Measurements from ENCODE around the gene TMEM30B. TPM values are rescaled to one million over a fixed set of nuclear protein-coding genes. Genes with fewer than 3 reads are reported as not detected.

The TMEM30B gene
- total and polyA plus RNA-seq, 2 of the 4 experiments (the other 2 are of a cell fraction): 0.03 TPM; not detected in 1

GRCh38 chr14:61247935-61248334, 33.2 kb downstream of the TMEM30B start:
- TF ChIP-seq RAD21 (IDR thresholded peaks at IDR 0.05; ENCODE audit: low read length) (no peak), FOS (IDR thresholded peaks at IDR 0.05; ENCODE audit: low read depth, low read length) (no peak), USF2 (IDR thresholded peaks at IDR 0.05; ENCODE audit: low read depth, low read length) (no peak), SMC3 (IDR thresholded peaks at IDR 0.05; ENCODE audit: low read depth, low read length) (no peak), POLR2A (IDR thresholded peaks at IDR 0.05; ENCODE audit: low read depth, low read length) (no peak), MAZ (IDR thresholded peaks at IDR 0.05; ENCODE audit: borderline replicate concordance, low read depth, low read length) (no peak), RCOR1 (IDR thresholded peaks at IDR 0.05; ENCODE audit: insufficient replicate concordance, low read length) (no peak), BHLHE40 (IDR thresholded peaks at IDR 0.05; ENCODE audit: low read depth, low read length) (no peak), ELK1 (IDR thresholded peaks at IDR 0.05; ENCODE audit: borderline replicate concordance, low read depth, low read length) (no peak), MXI1 (IDR thresholded peaks at IDR 0.05; ENCODE audit: borderline replicate concordance, low read depth, low read length) (no peak), CEBPB (IDR thresholded peaks at IDR 0.05; ENCODE audit: low read depth, low read length) (no peak), CHD1 (IDR thresholded peaks at IDR 0.05; ENCODE audit: low read depth, low read length) (no peak), MAFK (IDR thresholded peaks at IDR 0.05; ENCODE audit: low read depth, low read length) (no peak), NFE2L2 (IDR thresholded peaks at IDR 0.05; ENCODE audit: low read depth, low read length) (no peak)
- Histone ChIP-seq H3K36me3 (ENCODE audit: control insufficient read depth, insufficient read depth, low read length) (no peaks in the 10 kb centered on the region), H3K9me3 (ENCODE audit: control insufficient read depth, insufficient read depth, low read length) (no peaks in the 10 kb centered on the region), H3K4me3 (ENCODE audit: insufficient read depth, low read depth, low read length) (no peak overlapping the region), H2AK5ac (ENCODE audit: low read depth, low read length) (peak overlapping the region; percentile 83; the same call in 1 of the 2 replicates), H4K20me1 (ENCODE audit: insufficient read depth, low read length) (no peaks in the 10 kb centered on the region), H2BK20ac (ENCODE audit: low read depth, low read length) (peak overlapping the region; percentile 99), H2BK5ac (ENCODE audit: low read depth, low read length, poor library complexity, severe bottlenecking) (peak overlapping the region; percentile 90), H3K27me3 (ENCODE audit: control insufficient read depth, insufficient read depth, low read length) (no peaks in the 10 kb centered on the region), H4K5ac (ENCODE audit: low read depth, low read length) (peak overlapping the region; percentile 33; the same call in 1 of the 2 replicates), H4K91ac (ENCODE audit: insufficient read depth, low read depth, low read length) (peak overlapping the region; percentile 95), H3K9me1 (ENCODE audit: insufficient read depth, low read length) (peaks cover 17% of the 10 kb centered on the region), H3K14ac (replicated peaks; ENCODE audit: low read depth, low read length) (peak overlapping the region; percentile 96; the same call in 1 of the 2 replicates), H3K9ac (ENCODE audit: low read depth, low read length) (peak overlapping the region; percentile 18; the same call in 1 of the 2 replicates), H4K8ac (ENCODE audit: low read depth in 2 of 2, low read length in 2 of 2) (peak overlapping the region; percentile 27 to 99; a peak in 3 of 4 replicates), H3K56ac (ENCODE audit: extremely low read depth, insufficient read depth, low read length) (peak overlapping the region; percentile 77), H3K23ac (ENCODE audit: low read depth, low read length) (peak overlapping the region; percentile 98), H3K27ac (ENCODE audit: insufficient read depth, low read length) (0 out of 2 replicates have a peak overlapping the region, but pooled peaks have one; percentile 45), H2AFZ (replicated peaks; ENCODE audit: low read length, poor library complexity) (no peak overlapping the region), H3K4me1 (ENCODE audit: control insufficient read depth, insufficient read depth, low read length) (peaks cover 8% of the 10 kb centered on the region), H2BK120ac (ENCODE audit: low read depth, low read length) (peak overlapping the region; percentile 99), H2BK15ac (ENCODE audit: low read depth, low read length) (peak overlapping the region; percentile 85; the same call in 2 of the 3 replicates), H3K4me2 (ENCODE audit: low read depth, low read length) (peak overlapping the region; percentile 11; the same call in 1 of the 2 replicates), H2AK9ac (replicated peaks; ENCODE audit: low read depth, low read length, poor library complexity) (no peak overlapping the region), H3K18ac (ENCODE audit: low read depth, low read length) (peak overlapping the region; percentile 61; the same call in 1 of the 2 replicates), H3K79me1 (ENCODE audit: low read depth in 1 of 2, low read length in 2 of 2) (peaks cover 0 to 3% of the 10 kb centered on the region in 2 experiments; a peak in 1 of 4 replicates), H3K4ac (ENCODE audit: low read depth, low read length) (peak overlapping the region; percentile 97)
- ATAC-seq (ENCODE audit: low read depth): peak; percentile 60
- BruUV-seq (replicated peaks): no TSS peak
- DNase-seq: peak; percentile 91
- intact Hi-C loops (cut with micrococcal nuclease) (no loop called here), in situ Hi-C loops (cut with MboI; ENCODE audit: low sequenced_read_pairs) (no loop called here), dilution Hi-C loops (cut with HindIII; ENCODE audit: low sequenced_read_pairs, unreplicated experiment) (no loop called here)
- ChIA-PET CTCF (no interaction called here), POLR2A (ENCODE audit: unreplicated experiment) (interaction anchor here (0.9 kb wide), 1 partner anchor 102 kb away, joined by 7 read pairs; no protein-coding TSS in a partner anchor)
- WGBS, 2 experiments (ENCODE audit: extremely low coverage in 2 of 2, insufficient read length in 1 of 2): 0% methylated on average over 1 of the region's 1 CpG; no CpG with 5 or more reads in 1 of the 2 experiments

Measured in IMR-90 (cell line).